Ovary (tissue), 3 donors: Measurements from ENCODE around the gene PHLDB3.

Source experiments
- EP300 ChIP-seq: sonication (generic); formaldehyde crosslinking; IDR thresholded peaks from one replicate; pipeline ENCODE4 v1.6.1; 2017; ENCODE audit warnings: antibody characterized with exemption
- TF ChIP-seq, protein P1 (sequence below), 3 donors: fragments of 450-650 bp in 2 of 3; fragments of 200-600 bp in 1 of 3; IDR thresholded peaks; one replicate each; pipeline versions ENCODE4 v1.5.1 to v1.8.0; 2016 to 2022; ENCODE audit warnings: antibody characterized with exemption in 3 of 3, mild to moderate bottlenecking in 1 of 3
- donor health status: DM: no; HTN: no; CAD: no.

DNA sequence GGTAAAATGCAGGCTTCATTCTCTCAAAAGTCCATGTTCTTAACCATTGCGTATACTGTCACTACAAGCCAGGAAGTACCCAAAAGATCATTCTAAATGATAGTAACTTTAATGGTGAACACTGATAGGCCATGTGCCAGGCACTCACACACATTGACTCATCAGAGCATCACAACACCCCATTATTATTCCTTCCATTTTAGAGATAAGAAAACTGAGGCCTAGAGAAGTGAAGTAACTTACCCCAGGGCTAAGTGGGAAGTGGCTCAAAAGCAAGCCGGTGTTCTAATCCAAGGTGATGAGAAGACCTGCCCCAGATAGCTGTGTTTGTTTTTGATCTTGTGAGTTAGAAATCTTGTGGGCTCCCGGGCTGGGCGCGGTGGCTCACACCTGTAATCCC lies 1.4 kb upstream of the PHLDB3 start:
- TF ChIP-seq, protein P1, sequence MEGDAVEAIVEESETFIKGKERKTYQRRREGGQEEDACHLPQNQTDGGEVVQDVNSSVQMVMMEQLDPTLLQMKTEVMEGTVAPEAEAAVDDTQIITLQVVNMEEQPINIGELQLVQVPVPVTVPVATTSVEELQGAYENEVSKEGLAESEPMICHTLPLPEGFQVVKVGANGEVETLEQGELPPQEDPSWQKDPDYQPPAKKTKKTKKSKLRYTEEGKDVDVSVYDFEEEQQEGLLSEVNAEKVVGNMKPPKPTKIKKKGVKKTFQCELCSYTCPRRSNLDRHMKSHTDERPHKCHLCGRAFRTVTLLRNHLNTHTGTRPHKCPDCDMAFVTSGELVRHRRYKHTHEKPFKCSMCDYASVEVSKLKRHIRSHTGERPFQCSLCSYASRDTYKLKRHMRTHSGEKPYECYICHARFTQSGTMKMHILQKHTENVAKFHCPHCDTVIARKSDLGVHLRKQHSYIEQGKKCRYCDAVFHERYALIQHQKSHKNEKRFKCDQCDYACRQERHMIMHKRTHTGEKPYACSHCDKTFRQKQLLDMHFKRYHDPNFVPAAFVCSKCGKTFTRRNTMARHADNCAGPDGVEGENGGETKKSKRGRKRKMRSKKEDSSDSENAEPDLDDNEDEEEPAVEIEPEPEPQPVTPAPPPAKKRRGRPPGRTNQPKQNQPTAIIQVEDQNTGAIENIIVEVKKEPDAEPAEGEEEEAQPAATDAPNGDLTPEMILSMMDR (IDR thresholded peaks at IDR 0.05) = no peak
- no peak for TF ChIP-seq EP300
